ENCODE results near the gene DPYD. TPM values are rescaled to one million over a fixed set of nuclear protein-coding genes. Genes with fewer than 3 reads are reported as not detected.

Gene DPYD
- total RNA-seq, 1 donor from 2014 or later = 11.3 TPM

- DNase-seq (ENCODE audit: low read depth) = no peak
These were observed 366.9 kb downstream of the DPYD start for GRCh38 chr1:97553971-97554370.

DNA sequence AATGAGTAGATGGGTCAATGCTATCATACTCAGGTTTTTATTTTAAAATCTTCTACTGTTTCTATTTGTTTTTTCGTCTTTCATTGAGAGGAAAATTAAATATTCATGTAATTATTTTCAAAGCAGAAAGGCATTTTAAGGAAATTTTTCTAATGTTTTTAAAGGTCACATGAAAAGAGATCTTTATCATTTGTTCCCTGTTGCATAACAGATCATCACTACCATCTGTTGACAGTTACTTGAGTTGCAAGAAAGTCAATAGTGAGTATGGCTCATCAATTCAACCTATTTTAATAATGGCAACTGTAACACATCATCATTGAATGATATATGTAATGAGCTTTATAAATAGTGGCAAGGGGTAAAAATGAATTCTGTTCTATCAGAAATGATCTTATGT is 369.7 kb downstream of the DPYD start:
- no peak for DNase-seq (ENCODE audit: low read depth)

GRCh38 chr1:97545446-97545845 is 375.4 kb downstream of the DPYD start:
- DNase-seq (ENCODE audit: low read depth) = no peak

- DNase-seq (ENCODE audit: low read depth) = no peak
These were observed 380.4 kb downstream of the DPYD start for GRCh38 chr1:97540346-97540888.

GRCh38 chr1:97538113-97538512 is 382.7 kb downstream of the DPYD start:
- DNase-seq (ENCODE audit: low read depth) = no peak

DNA sequence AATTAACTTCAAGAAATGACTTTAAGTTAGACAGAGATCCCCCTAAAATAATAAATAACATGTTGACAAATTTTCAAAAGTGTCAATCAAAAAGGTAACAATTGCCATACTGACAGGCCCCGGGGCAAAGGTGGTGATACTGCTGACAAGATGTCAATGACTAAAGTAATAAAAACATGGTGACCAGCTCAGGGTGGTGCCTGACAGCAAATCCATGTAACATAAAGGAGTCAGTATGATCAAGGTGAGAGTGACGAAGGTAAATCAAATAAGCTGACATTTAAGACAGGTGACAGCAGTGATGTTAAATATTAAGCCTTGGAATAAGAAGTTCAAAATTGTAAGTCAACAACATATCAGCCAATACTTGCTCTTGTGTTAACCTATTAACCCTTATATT is 387.5 kb downstream of the DPYD start:
- DNase-seq (ENCODE audit: low read depth) = no peak

GRCh38 chr1:97529600-97529999 is 391.2 kb downstream of the DPYD start:
- DNase-seq (ENCODE audit: low read depth) = no peak

- DNase-seq (ENCODE audit: low read depth) = no peak
These were observed 396.6 kb downstream of the DPYD start for GRCh38 chr1:97524211-97524610.

DNA sequence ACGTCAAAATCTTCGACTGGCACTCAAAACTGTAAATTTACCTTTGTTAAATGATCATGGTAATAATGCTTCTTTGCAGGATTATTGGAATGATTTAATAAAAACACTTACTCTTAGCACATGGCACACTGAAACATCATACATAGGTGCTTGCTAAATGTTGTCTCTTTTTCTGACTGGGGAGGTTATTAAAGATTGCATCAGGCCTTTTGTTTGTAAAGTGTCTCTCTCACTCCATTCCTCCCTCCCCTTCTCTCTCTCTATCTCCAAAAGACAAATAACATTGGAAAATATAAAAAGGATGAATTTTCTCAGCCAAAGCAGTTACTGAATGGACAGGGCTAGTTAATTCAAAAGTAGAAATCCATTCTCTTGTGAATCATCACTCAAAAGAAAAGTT is 404.2 kb downstream of the DPYD start:
- no peak for DNase-seq (ENCODE audit: low read depth)

DNA sequence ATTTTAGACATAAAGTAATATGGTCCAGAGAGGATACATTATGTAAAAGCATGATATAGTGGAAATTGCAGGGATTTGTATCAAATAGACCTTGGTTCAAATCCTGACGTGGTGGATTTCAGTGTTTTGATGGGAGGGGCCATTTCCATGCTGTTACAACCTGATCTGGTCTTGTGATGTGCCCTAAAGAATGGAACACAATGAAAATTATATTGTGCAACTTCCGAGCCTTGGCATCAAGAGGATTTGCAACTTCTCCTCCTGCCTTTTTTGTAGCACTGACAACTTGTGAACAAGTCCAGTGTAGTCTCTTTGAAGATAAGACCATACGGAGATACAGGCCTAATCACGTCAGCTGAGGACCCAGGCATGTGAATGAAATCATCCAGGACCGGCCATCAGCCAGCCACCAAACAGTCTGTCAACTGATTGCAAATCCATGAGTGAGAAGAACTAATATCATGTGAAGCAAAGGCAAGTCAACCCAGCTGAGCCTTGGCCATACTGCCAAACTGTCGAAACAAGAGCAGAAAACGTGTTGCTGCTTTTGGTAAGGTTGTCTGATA is 412.1 kb downstream of the DPYD start:
- DNase-seq (ENCODE audit: low read depth) = no peak

GRCh38 chr1:97507863-97508262 is 413.0 kb downstream of the DPYD start:
- no peak for DNase-seq (ENCODE audit: low read depth)

GRCh38 chr1:97506368-97506767 is 414.5 kb downstream of the DPYD start:
- DNase-seq (ENCODE audit: low read depth) = no peak

DNA sequence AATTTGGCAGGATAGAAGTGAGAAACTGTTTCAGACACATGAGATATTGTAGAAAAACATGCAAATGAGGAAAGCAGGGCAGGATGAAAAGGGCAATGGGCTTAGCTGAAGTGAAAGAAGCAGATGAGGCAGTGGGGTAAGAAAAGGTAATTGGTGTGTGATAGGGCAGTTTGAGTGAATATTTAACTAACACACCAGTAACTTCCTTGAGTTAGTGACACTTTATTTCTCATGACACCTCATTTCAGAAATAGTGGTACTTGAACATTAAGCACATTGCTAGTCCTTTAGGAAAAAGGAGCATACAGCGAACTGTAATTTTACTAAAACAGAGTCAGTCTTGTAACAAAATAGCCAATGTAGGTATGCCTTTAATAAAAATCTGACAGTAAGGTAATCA is 415.0 kb downstream of the DPYD start:
- no peak for DNase-seq (ENCODE audit: low read depth)

DNA sequence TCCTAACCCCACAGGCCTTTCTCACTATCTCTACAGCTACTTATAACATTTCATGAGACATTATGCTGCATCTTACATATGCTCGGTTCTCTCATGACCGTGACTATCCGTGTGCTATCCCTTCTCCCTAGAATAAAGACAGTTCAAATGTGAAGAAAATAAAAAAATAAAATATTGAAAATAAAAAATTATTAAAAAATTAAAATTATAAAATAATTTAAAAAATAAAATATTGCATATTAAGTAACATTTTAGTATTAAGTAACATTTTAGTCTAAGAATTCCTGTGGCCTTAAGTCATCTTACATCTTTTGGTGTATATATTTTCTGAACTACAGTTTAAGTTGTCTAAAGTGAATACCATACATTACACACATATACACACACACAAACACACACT is 415.5 kb downstream of the DPYD start:
- no peak for DNase-seq (ENCODE audit: low read depth)

- no peak for DNase-seq (ENCODE audit: low read depth)
These were observed 418.5 kb downstream of the DPYD start for GRCh38 chr1:97502360-97502759.

DNA sequence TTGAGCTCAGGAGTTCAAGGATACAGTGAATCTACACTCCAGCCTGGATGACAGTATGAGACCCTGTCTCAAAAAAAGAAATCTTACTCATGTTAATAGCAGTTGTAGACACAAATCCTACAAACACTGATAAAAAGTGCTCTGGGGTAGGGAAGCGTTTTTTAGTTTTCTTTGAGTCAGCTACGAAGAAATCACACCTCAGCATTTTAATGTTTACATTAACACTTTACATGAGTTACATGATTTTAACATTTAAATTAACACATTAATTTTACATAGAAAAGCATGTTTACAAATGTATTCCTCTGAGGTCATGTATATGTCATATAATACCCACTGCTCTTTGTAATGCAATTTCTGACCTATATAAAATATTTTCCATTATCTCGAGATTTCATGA is 419.2 kb downstream of the DPYD start:
- DNase-seq (ENCODE audit: low read depth) = no peak

GRCh38 chr1:97500760-97501159 is 420.1 kb downstream of the DPYD start:
- no peak for DNase-seq (ENCODE audit: low read depth)

DNA sequence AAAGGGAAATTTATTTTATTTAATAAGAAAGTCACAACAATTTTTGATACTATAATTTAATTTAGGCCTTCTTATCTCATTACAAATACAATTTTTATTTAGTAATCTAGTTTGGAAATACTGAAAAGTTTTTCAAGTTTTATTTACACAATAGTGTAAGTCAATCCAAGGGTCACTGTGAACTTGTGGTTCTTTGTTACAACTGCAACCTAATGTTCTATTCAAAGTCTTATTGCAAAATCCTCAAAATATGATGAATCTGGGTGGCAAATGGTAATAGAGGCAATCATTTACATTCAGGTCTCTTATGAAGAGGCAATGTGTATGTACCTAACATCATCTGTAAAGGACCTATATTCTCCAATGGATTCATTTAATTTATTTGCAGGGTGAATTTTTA is 421.2 kb downstream of the DPYD start:
- DNase-seq (ENCODE audit: low read depth) = no peak

DNA sequence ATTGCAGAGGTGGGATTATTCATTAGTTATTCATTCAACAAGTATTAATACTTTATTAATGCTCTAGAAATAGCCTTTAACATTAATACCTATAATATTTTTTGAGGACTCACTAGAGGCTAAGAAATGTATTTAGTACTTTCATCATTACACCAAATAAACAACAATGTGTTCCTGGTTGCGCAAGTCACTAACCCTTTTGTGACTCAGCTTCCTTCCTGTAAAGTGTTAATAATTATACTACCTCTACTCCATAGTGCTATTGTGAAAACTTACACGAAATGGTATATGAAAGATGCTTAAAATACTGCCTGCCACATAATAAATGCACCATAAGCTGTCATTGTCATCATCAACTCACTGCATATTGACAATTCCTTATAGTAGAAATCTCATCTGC is 431.0 kb downstream of the DPYD start:
- DNase-seq (ENCODE audit: low read depth) = no peak

GRCh38 chr1:97488530-97488929 is 432.3 kb downstream of the DPYD start:
- DNase-seq (ENCODE audit: low read depth) = no peak

DNA sequence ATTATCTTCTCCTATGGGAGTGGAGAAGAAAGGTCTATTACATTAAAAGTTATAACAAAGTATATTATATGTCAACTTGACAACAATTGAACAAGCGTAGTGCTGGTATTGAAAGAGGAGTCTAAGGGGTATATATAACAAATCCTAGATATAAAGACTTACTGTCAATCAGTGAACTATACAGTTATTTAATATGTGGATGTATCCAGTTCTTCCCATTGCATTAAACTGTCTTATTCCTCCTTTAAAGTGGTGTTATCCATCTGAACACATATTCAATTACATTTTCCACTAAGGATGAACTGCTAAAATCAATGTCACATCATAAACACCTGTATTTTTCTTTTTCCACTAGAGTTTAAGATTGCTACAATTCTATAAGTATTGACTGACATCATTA is 438.8 kb downstream of the DPYD start:
- no peak for DNase-seq (ENCODE audit: low read depth)

DNA sequence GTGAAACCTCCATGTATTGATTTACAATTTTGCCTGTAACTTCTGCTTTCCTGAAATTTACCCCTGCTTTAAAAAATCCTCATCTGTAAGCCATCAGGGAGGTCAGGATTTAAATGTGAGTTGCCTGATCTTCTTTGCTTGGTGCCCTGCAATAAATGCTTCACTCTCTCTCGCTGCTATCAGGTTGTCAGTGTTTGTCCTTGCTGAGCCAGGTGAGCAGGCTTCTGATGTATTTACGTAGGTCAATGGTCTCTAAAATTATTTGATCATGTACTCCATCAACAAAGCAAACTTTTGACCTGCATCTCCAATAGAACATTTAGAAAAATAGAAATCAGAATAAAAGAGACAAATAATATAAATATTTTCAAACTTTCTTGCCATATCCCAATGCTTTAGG is 453.4 kb downstream of the DPYD start:
- DNase-seq (ENCODE audit: low read depth) = no peak

DNA sequence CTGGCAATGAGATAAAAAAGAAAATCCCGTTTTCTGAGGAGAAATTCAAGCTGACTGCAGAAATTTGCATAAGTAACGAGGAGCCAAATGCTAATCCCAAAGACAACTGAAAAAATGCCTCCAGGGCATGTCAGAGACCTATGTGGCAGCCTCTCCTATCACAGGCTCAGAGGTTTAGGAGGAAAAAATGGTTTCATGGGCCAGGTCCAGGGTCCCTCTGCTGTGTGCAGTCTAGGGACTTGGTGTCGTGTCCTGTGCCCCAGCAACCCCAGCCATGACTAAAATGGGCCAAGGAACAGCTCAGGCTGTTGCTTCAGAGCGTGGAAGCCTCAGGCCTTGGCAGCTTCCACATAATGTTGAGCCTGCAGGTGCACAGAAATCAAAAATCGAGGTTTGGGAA is 456.5 kb downstream of the DPYD start:
- no peak for DNase-seq (ENCODE audit: low read depth)

GRCh38 chr1:97461782-97462181 is 459.1 kb downstream of the DPYD start:
- no peak for DNase-seq (ENCODE audit: low read depth)

All from myocyte (in vitro differentiated cells).